GM23248 (cell line): ENCODE results near the gene KRT82. TPM values are rescaled to one million over a fixed set of nuclear protein-coding genes. Genes with fewer than 3 reads are reported as not detected.

Experiments used
- DNase-seq: peaks from one replicate; pipeline ENCODE4 v3.0.0-alpha.2; 2015
- H2AFZ ChIP-seq: fragments of 200-600 bp; sonication (generic); 2 replicates; pipeline ENCODE4 v1.6.1; 2016; ENCODE audit warnings: antibody characterized with exemption
- H3F3A ChIP-seq: fragments of 200-600 bp; sonication (generic); 2 replicates; pipeline ENCODE4 v1.6.1; 2016; ENCODE audit warnings: mild to moderate bottlenecking, antibody characterized with exemption, mixed run types; ENCODE audit not compliant: insufficient read depth
- H3K27ac ChIP-seq: fragments of 200-600 bp; sonication (generic); 2 replicates; pipeline ENCODE4 v1.5.1; 2016; ENCODE audit warnings: mild to moderate bottlenecking
- H3K27me3 ChIP-seq: fragments of 200-600 bp; sonication (generic); replicated peaks from 2 replicates; pipeline ENCODE4 v1.6.1; 2016; ENCODE audit warnings: mild to moderate bottlenecking; ENCODE audit not compliant: insufficient read depth
- H3K36me3 ChIP-seq: fragments of 200-600 bp; sonication (generic); 2 replicates; pipeline ENCODE4 v1.6.1; 2016; ENCODE audit warnings: low read depth, mild to moderate bottlenecking
- H3K4me1 ChIP-seq: fragments of 200-600 bp; sonication (generic); 2 replicates; pipeline ENCODE4 v1.6.1; 2016; ENCODE audit warnings: mild to moderate bottlenecking; ENCODE audit not compliant: insufficient read depth
- H3K4me2 ChIP-seq: fragments of 200-600 bp; sonication (generic); one replicate; pipeline ENCODE4 v1.6.1; 2016; ENCODE audit warnings: mild to moderate bottlenecking; ENCODE audit not compliant: unreplicated experiment
- H3K4me3 ChIP-seq: fragments of 200-600 bp; sonication (generic); 2 replicates; pipeline ENCODE4 v1.5.1; 2016; ENCODE audit warnings: mild to moderate bottlenecking
- H3K79me2 ChIP-seq: fragments of 200-600 bp; sonication (generic); 2 replicates; pipeline ENCODE4 v1.6.1; 2016; ENCODE audit warnings: mild to moderate bottlenecking; ENCODE audit not compliant: insufficient read depth
- H3K9ac ChIP-seq: fragments of 200-600 bp; sonication (generic); 2 replicates; pipeline ENCODE4 v1.6.1; 2016; ENCODE audit warnings: mild to moderate bottlenecking
- H3K9me2 ChIP-seq: fragments of 200-600 bp; sonication (generic); 2 replicates; pipeline ENCODE4 v1.6.1; 2016; ENCODE audit warnings: mixed run types, mild to moderate bottlenecking, moderate library complexity; ENCODE audit not compliant: insufficient read depth
- H3K9me3 ChIP-seq: fragments of 200-600 bp; sonication (generic); one replicate; pipeline ENCODE4 v1.6.1; 2017; ENCODE audit warnings: low read depth
- H4K20me1 ChIP-seq: fragments of 200-600 bp; sonication (generic); 2 replicates; pipeline ENCODE4 v1.6.0; 2016; ENCODE audit not compliant: insufficient read depth
- EZH2 ChIP-seq: fragments of 200-600 bp; sonication (generic); IDR thresholded peaks from 2 replicates; pipeline ENCODE4 v1.6.1; 2018; ENCODE audit warnings: antibody characterized with exemption, mild to moderate bottlenecking; ENCODE audit not compliant: insufficient read depth, poor library complexity, severe bottlenecking
- EZH2phosphoT487 ChIP-seq: fragments of 200-600 bp; sonication (generic); IDR thresholded peaks from 2 replicates; pipeline ENCODE4 v1.6.1; 2018; ENCODE audit warnings: antibody characterized with exemption, moderate library complexity, mild to moderate bottlenecking, low read depth; ENCODE audit not compliant: insufficient read depth
- WGBS, 2 experiments: methylation state at CpG; one replicate each; pipeline ENCODE4 v1.1.6; 2015 to 2017; ENCODE audit warnings: low lambda C conversion rate in 2 of 2, low coverage in 1 of 2; ENCODE audit errors: missing lambda C conversion rate in 2 of 2; 5-methylcytosine and 5-hydroxymethylcytosine counted together
- in situ Hi-C: fragments of 300-500 bp; cut with MboI; formaldehyde crosslinking; loops from 2 replicates; pipeline ENCODE4 v1.15.0; 2020
- polyA plus RNA-seq: library from polyadenylated mRNA; unstranded; fragments of >200 nt; fragmentation: Nextera tagmentation; extraction: Ambion mirVana; gene quantifications from 2 replicates; pipeline ENCODE4 v1.2.1, GENCODE V29; 2016
- total RNA-seq: library from RNA; depleted of rRNA; stranded (reverse); fragments of >200 nt; shearing (Covaris generic); gene quantifications from 2 replicates; pipeline ENCODE4 v1.2.3, GENCODE V29; 2014

The KRT82 gene
- total and polyA plus RNA-seq, 2 experiments from 2014 or later: not detected

- no peaks in the 10 kb centered on the region for H3K79me2 ChIP-seq
- in situ Hi-C loops: no loop called here
- 59 to 65% methylated on average over 4 of the region's 4 CpGs for WGBS, 2 experiments
- no peaks in the 10 kb centered on the region for H3K9me2 ChIP-seq
- no peak overlapping the region for H3K4me2 ChIP-seq
- TF ChIP-seq EZH2phosphoT487 (no peak), EZH2 (no peak)
- H3K36me3 ChIP-seq: no peaks in the 10 kb centered on the region
- H3K27ac ChIP-seq: no peak overlapping the region
- no peak overlapping the region for H3K4me3 ChIP-seq
- H4K20me1 ChIP-seq: no peaks in the 10 kb centered on the region
- no peak overlapping the region for H2AFZ ChIP-seq
- H3K4me1 ChIP-seq: no peaks in the 10 kb centered on the region
- no peaks in the 10 kb centered on the region for H3F3A ChIP-seq
- peak; percentile 54 for DNase-seq
- no peaks in the 10 kb centered on the region for H3K9me3 ChIP-seq
- no peak overlapping the region for H3K9ac ChIP-seq
- H3K27me3 ChIP-seq: peaks cover 17% of the 10 kb centered on the region
These were observed 4.2 kb downstream of the KRT82 start for GRCh38 chr12:52401926-52402325.

DNA sequence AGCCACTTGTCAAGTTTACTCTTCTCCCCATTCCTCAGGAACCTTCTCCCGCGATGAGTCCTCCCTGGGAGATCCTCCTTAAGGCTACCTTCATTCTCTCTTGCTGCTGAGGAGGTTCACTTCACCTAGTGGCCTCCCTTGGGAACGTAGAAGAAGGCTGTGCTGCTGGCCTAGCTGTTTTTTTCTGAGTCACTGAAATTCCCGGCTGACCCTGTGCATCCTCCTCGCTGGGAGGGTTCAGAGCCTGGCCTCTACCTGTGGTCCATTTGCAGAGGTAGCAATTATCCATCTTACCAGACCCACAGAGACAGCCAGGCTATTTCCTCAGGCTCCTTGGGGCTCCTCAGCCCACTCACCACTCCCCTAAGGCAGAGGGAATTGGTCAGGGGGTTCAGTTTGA is 4.6 kb downstream of the KRT82 start:
- H4K20me1 ChIP-seq: no peaks in the 10 kb centered on the region
- no peaks in the 10 kb centered on the region for H3K36me3 ChIP-seq
- DNase-seq: peak; percentile 32
- H3K4me2 ChIP-seq: no peak overlapping the region
- no peak overlapping the region for H3K9ac ChIP-seq
- no peaks in the 10 kb centered on the region for H3K79me2 ChIP-seq
- H3K27me3 ChIP-seq: peaks cover 20% of the 10 kb centered on the region
- WGBS, 2 experiments: 70 to 75% methylated on average over 5 of the region's 5 CpGs
- H3K27ac ChIP-seq: no peak overlapping the region
- H3K4me3 ChIP-seq: no peak overlapping the region
- TF ChIP-seq EZH2phosphoT487 (no peak), EZH2 (no peak)
- H3K9me3 ChIP-seq: no peaks in the 10 kb centered on the region
- no peaks in the 10 kb centered on the region for H3K9me2 ChIP-seq
- no peaks in the 10 kb centered on the region for H3F3A ChIP-seq
- no peaks in the 10 kb centered on the region for H3K4me1 ChIP-seq
- in situ Hi-C loops: no loop called here
- no peak overlapping the region for H2AFZ ChIP-seq

DNA sequence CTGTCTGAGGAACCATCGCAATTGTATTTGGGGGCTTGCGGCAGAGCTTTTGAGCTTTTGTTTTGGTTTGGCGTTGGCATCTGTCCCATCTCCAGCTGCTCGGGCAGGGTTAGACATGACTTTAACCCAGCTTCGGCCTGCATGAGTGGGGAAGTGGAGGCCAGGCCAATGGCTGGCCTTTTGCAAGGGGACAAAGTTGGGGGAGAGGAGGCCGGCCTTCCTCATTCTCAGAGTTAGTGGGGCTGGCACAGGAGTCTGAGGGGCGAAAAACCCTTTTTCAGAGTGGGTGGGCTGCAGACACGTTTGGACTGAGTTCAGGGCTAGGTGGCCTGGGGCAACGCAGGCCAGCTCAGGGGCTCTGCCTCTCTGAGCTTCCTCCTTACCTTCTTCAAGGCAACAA is 5.2 kb downstream of the KRT82 start:
- 74 to 79% methylated on average over 9 of the region's 9 CpGs for WGBS, 2 experiments
- DNase-seq: no peak

GRCh38 chr12:52399756-52400155 is 6.4 kb downstream of the KRT82 start:
- no peak overlapping the region for H3K27ac ChIP-seq
- no peaks in the 10 kb centered on the region for H3K4me1 ChIP-seq
- no peak for TF ChIP-seq EZH2phosphoT487
- no peak for TF ChIP-seq EZH2
- in situ Hi-C loops: loop anchor here (25.0 kb wide), 1 partner anchor 588 kb away; no protein-coding TSS in a partner anchor
- no peaks in the 10 kb centered on the region for H3K36me3 ChIP-seq
- 86 to 90% methylated on average over 16 of the region's 16 CpGs for WGBS, 2 experiments
- no peaks in the 10 kb centered on the region for H3K79me2 ChIP-seq
- H2AFZ ChIP-seq: no peak overlapping the region
- no peaks in the 10 kb centered on the region for H3K9me3 ChIP-seq
- no peak for DNase-seq
- no peaks in the 10 kb centered on the region for H4K20me1 ChIP-seq
- H3K9me2 ChIP-seq: no peaks in the 10 kb centered on the region
- H3K4me3 ChIP-seq: no peak overlapping the region
- no peak overlapping the region for H3K4me2 ChIP-seq
- no peaks in the 10 kb centered on the region for H3F3A ChIP-seq
- peaks cover 32% of the 10 kb centered on the region for H3K27me3 ChIP-seq
- no peak overlapping the region for H3K9ac ChIP-seq

More for the DNA sequence above, 5.2 kb downstream of the KRT82 start:
- no peaks in the 10 kb centered on the region for H3K9me2 ChIP-seq
- H3K27me3 ChIP-seq: peaks cover 24% of the 10 kb centered on the region
- no peaks in the 10 kb centered on the region for H3K36me3 ChIP-seq
- H4K20me1 ChIP-seq: no peaks in the 10 kb centered on the region
- H3K4me3 ChIP-seq: no peak overlapping the region
- no peak for TF ChIP-seq EZH2
- TF ChIP-seq EZH2phosphoT487: no peak
- no peak overlapping the region for H3K27ac ChIP-seq
- no peaks in the 10 kb centered on the region for H3F3A ChIP-seq
- in situ Hi-C loops: no loop called here
- H3K79me2 ChIP-seq: no peaks in the 10 kb centered on the region
- H3K9ac ChIP-seq: no peak overlapping the region
- no peaks in the 10 kb centered on the region for H3K4me1 ChIP-seq
- H3K9me3 ChIP-seq: no peaks in the 10 kb centered on the region
- H3K4me2 ChIP-seq: no peak overlapping the region
- no peak overlapping the region for H2AFZ ChIP-seq

DNA sequence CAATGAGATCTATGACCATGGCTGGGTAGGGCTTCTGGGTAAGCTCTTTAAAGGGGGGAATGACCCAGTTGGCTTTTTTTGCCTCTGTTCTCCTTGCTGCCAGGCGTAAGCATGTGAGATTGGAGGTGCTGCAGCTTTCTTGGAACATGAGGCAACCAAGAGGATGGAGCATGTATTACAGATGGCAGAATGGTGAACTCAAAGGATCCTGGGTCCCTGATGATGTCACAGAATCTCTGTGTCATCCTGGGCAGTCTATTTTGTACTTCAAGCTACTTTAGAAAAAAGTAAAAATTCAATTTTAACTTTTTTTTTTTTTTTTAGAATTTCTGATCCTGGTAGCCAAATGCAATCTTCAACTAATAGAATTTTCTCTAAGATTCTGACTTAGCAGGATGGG is 8.0 kb downstream of the KRT82 start:
- Histone ChIP-seq H3K27me3 (peaks cover 32% of the 10 kb centered on the region), H2AFZ (no peak overlapping the region), H3K4me2 (no peak overlapping the region), H3K9me3 (no peaks in the 10 kb centered on the region), H3F3A (no peaks in the 10 kb centered on the region), H3K9ac (no peak overlapping the region), H3K79me2 (no peaks in the 10 kb centered on the region), H3K4me1 (no peaks in the 10 kb centered on the region), H3K4me3 (no peak overlapping the region), H3K9me2 (no peaks in the 10 kb centered on the region), H4K20me1 (no peaks in the 10 kb centered on the region), H3K36me3 (no peaks in the 10 kb centered on the region), H3K27ac (no peak overlapping the region)
- in situ Hi-C loops: loop anchor here (25.0 kb wide), 1 partner anchor 589 kb away; no protein-coding TSS in a partner anchor
- WGBS, 2 experiments: 59 to 64% methylated on average over 1 of the region's 1 CpG
- DNase-seq: peak; percentile 57
- no peak for TF ChIP-seq EZH2
- TF ChIP-seq EZH2phosphoT487: no peak
